WTC11 (cell line): ENCODE measurements around the gene EEIG1. TPM values are rescaled to one million over a fixed set of nuclear protein-coding genes. Genes with fewer than 3 reads are reported as not detected.

Experiments used
- ATAC-seq: fragments of 200-7000 bp; cut with Tn5 transposase; 2 replicates; pipeline ENCODE4 v1.10.0; 2021; ENCODE audit warnings: mild to moderate bottlenecking, moderate library complexity
- CTCF ChIA-PET: fragments of 300-600 bp; sonication (Branson Sonifier 250); formaldehyde crosslinking; loops from one replicate; lab custom pipeline; 2021; ENCODE audit warnings: antibody characterized with exemption; lab: Charles Lee
- POLR2A ChIA-PET: fragments of 350-600 bp; sonication (Branson Sonifier 250); formaldehyde crosslinking; loops from one replicate; lab custom pipeline; 2021; ENCODE audit warnings: antibody characterized with exemption; lab: Charles Lee
- DNase-seq: peaks from one replicate; pipeline ENCODE4 v3.0.0; 2021; ENCODE audit warnings: low spot score
- H3K27ac Mint-ChIP-seq: 2 replicates; pipeline ENCODE4 v1.8.0; 2021; ENCODE audit warnings: mixed read lengths
- H3K27me3 Mint-ChIP-seq: 2 replicates; pipeline ENCODE4 v1.8.0; 2021; ENCODE audit warnings: low read depth, mild to moderate bottlenecking, moderate library complexity, mixed read lengths
- H3K36me3 Mint-ChIP-seq: 2 replicates; pipeline ENCODE4 v1.8.0; 2021; ENCODE audit warnings: mixed read lengths
- H3K4me1 Mint-ChIP-seq: 2 replicates; pipeline ENCODE4 v1.8.0; 2022; ENCODE audit warnings: mixed read lengths
- H3K4me3 Mint-ChIP-seq: 2 replicates; pipeline ENCODE4 v1.8.0; 2021; ENCODE audit warnings: mild to moderate bottlenecking, moderate library complexity, mixed read lengths
- H3K9me3 Mint-ChIP-seq: 2 replicates; pipeline ENCODE4 v1.8.0; 2021; ENCODE audit warnings: mixed read lengths
- AR ChIP-seq: fragments of 250-450 bp; sonication (Bioruptor Pico); IDR thresholded peaks from 2 replicates; pipeline ENCODE4 v1.9.0; 2021; ENCODE audit warnings: mild to moderate bottlenecking
- ATF1 ChIP-seq: sonication (generic); formaldehyde crosslinking; IDR thresholded peaks from 2 replicates; pipeline ENCODE4 v1.8.1; 2023; ENCODE audit warnings: mild to moderate bottlenecking, moderate library complexity, missing genetic modification reagents
- CDX4 ChIP-seq: fragments of 250-450 bp; sonication (Bioruptor Pico); IDR thresholded peaks from 2 replicates; pipeline ENCODE4 v1.9.0; 2021; ENCODE audit warnings: moderate library complexity, mild to moderate bottlenecking, inconsistent platforms, borderline replicate concordance
- CTCF ChIP-seq: fragments of 200-600 bp; IDR thresholded peaks from 2 replicates; pipeline ENCODE4 v1.8.0; 2022; ENCODE audit warnings: antibody characterized with exemption
- EMX1 ChIP-seq: fragments of 250-450 bp; sonication (Bioruptor Pico); IDR thresholded peaks from 2 replicates; pipeline ENCODE4 v1.8.0; 2021; ENCODE audit warnings: mild to moderate bottlenecking
- ERG ChIP-seq: fragments of 250-450 bp; sonication (Bioruptor Pico); IDR thresholded peaks from 2 replicates; pipeline ENCODE4 v1.8.0; 2021; ENCODE audit warnings: mild to moderate bottlenecking
- NFATC4 ChIP-seq: fragments of 250-450 bp; sonication (Bioruptor Pico); IDR thresholded peaks from 2 replicates; pipeline ENCODE4 v1.9.0; 2021; ENCODE audit warnings: mild to moderate bottlenecking
- TCF7 ChIP-seq: sonication (generic); formaldehyde crosslinking; IDR thresholded peaks from 2 replicates; pipeline ENCODE4 v1.8.0; 2022; ENCODE audit warnings: mild to moderate bottlenecking, low read depth, missing genetic modification reagents, moderate library complexity
- ZNF138 ChIP-seq: sonication (generic); formaldehyde crosslinking; conservative IDR thresholded peaks from 2 replicates; pipeline ENCODE4 v1.8.1; 2022; ENCODE audit warnings: mild to moderate bottlenecking, moderate library complexity, missing genetic modification reagents
- ZNF232 ChIP-seq: sonication (generic); formaldehyde crosslinking; IDR thresholded peaks from 2 replicates; pipeline ENCODE4 v1.8.0; 2022; ENCODE audit warnings: mild to moderate bottlenecking, missing genetic modification reagents
- ZNF281 ChIP-seq: sonication (generic); formaldehyde crosslinking; IDR thresholded peaks from 2 replicates; pipeline ENCODE4 v1.8.0; 2023; ENCODE audit warnings: mild to moderate bottlenecking, missing genetic modification reagents
- ZNF423 ChIP-seq: fragments of 250-450 bp; sonication (Bioruptor Pico); IDR thresholded peaks from 2 replicates; pipeline ENCODE4 v2.1.2; 2022; ENCODE audit warnings: mild to moderate bottlenecking, moderate library complexity
- total RNA-seq: library from RNA; stranded (reverse); gene quantifications from 3 replicates; pipeline ENCODE4 v1.2.3, GENCODE V29; 2021
- TF ChIP-seq, protein P1 (sequence below): sonication (generic); formaldehyde crosslinking; IDR thresholded peaks from 2 replicates; pipeline ENCODE4 v1.8.1; 2022; ENCODE audit warnings: mild to moderate bottlenecking, moderate library complexity, missing genetic modification reagents
- TF ChIP-seq, protein P2 (sequence below): sonication (generic); formaldehyde crosslinking; IDR thresholded peaks from 2 replicates; pipeline ENCODE4 v1.8.1; 2023; ENCODE audit warnings: mild to moderate bottlenecking, missing genetic modification reagents, moderate library complexity
- TF ChIP-seq, protein P3 (sequence below): sonication (generic); formaldehyde crosslinking; IDR thresholded peaks from 2 replicates; pipeline ENCODE4 v1.8.1; 2022; ENCODE audit warnings: missing genetic modification reagents, borderline replicate concordance
- TF ChIP-seq, protein P4 (sequence below): sonication (generic); formaldehyde crosslinking; IDR thresholded peaks from 2 replicates; pipeline ENCODE4 v1.8.1; 2022; ENCODE audit warnings: mild to moderate bottlenecking, missing genetic modification reagents, moderate library complexity, borderline replicate concordance
- TF ChIP-seq, protein P5 (sequence below): sonication (generic); formaldehyde crosslinking; IDR thresholded peaks from 2 replicates; pipeline ENCODE4 v1.8.1; 2022; ENCODE audit warnings: low read depth, mild to moderate bottlenecking, moderate library complexity, missing genetic modification reagents, borderline replicate concordance

EEIG1 gene
- total RNA-seq, 1 experiment from 2014 or later: 66.4 TPM

DNA sequence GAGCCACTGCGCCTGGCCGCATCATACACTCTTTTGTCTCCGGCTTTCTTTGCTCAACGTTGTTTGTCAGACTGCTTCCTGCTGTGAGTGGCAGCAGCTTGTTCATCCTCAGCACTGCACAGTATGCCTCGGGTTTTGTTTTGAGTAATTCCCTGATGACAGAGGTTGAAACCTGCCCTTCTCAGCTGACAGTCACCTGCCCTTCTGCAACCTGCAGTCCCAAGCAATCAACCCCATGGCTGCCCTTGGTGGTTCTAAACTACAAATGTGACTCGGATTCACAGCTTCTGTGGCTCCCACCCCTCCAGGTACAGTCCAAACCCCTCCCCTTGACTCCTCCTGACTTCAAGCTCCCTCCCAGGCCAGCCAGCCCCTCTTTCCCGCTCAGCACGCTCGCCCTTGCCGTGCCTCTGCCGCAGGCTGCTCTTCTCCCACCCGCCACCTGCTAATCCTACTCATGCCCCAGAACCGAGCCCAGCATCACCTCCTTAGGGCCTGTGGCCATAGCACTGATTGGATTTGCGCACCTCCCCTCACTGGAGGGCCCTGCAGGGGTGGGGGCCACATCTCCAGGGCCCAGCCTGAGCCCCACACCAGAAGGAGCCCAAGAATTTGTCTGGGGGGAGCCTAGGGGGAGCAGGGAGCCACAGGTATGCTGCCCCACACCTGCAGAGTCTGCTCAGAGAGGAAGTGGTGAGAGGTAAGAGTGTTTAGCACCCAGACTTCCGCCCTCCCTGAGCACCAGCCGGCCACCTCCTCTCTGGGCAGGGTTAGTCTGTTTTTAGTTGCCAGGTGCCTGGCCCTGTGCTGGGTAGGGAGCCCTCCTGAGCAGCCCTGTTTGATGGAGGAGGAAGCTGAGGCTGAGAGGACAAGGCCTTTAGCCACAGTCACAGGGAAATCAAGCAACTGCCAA lies 10.1 kb downstream of the EEIG1 start:
- Mint-ChIP-seq H3K4me3 (no peak overlapping the region), H3K9me3 (no peaks in the 10 kb centered on the region), H3K4me1 (peaks cover 78% of the 10 kb centered on the region), H3K27me3 (no peaks in the 10 kb centered on the region), H3K36me3 (no peaks in the 10 kb centered on the region; the same call in 1 of the 2 replicates), H3K27ac (peak overlapping the region; percentile 90)
- ChIA-PET POLR2A (no interaction called here), CTCF (interaction anchor here (0.7 to 14.8 kb wide), 8 partner anchors 8 to 154 kb away, joined by 3 to 156 read pairs (median 6); no protein-coding TSS in a partner anchor)
- ATAC-seq (peak; percentile 15), DNase-seq (no peak)
- TF ChIP-seq ATF1 (CRISPR knock-in tag) (no peak), EMX1 (CRISPR knock-in tag) (no peak), ERG (no peak), TCF7 (no peak), ZNF232 (CRISPR knock-in tag) (no peak), ZNF423 (CRISPR knock-in tag) (no peak), NFATC4 (no peak), ZNF281 (no peak), AR (no peak), CTCF (no peak), CDX4 (CRISPR knock-in tag) (no peak), ZNF138 (CRISPR knock-in tag) (no peak)
- TF ChIP-seq, protein P1, sequence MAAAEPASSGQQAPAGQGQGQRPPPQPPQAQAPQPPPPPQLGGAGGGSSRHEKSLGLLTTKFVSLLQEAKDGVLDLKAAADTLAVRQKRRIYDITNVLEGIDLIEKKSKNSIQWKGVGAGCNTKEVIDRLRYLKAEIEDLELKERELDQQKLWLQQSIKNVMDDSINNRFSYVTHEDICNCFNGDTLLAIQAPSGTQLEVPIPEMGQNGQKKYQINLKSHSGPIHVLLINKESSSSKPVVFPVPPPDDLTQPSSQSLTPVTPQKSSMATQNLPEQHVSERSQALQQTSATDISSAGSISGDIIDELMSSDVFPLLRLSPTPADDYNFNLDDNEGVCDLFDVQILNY (CRISPR knock-in tag): no peak
- TF ChIP-seq, protein P2, sequence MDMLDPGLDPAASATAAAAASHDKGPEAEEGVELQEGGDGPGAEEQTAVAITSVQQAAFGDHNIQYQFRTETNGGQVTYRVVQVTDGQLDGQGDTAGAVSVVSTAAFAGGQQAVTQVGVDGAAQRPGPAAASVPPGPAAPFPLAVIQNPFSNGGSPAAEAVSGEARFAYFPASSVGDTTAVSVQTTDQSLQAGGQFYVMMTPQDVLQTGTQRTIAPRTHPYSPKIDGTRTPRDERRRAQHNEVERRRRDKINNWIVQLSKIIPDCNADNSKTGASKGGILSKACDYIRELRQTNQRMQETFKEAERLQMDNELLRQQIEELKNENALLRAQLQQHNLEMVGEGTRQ (CRISPR knock-in tag): no peak
- TF ChIP-seq, protein P3, sequence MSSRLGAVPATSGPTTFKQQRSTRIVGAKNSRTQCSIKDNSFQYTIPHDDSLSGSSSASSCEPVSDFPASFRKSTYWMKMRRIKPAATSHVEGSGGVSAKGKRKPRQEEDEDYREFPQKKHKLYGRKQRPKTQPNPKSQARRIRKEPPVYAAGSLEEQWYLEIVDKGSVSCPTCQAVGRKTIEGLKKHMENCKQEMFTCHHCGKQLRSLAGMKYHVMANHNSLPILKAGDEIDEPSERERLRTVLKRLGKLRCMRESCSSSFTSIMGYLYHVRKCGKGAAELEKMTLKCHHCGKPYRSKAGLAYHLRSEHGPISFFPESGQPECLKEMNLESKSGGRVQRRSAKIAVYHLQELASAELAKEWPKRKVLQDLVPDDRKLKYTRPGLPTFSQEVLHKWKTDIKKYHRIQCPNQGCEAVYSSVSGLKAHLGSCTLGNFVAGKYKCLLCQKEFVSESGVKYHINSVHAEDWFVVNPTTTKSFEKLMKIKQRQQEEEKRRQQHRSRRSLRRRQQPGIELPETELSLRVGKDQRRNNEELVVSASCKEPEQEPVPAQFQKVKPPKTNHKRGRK: no peak
- TF ChIP-seq, protein P4, sequence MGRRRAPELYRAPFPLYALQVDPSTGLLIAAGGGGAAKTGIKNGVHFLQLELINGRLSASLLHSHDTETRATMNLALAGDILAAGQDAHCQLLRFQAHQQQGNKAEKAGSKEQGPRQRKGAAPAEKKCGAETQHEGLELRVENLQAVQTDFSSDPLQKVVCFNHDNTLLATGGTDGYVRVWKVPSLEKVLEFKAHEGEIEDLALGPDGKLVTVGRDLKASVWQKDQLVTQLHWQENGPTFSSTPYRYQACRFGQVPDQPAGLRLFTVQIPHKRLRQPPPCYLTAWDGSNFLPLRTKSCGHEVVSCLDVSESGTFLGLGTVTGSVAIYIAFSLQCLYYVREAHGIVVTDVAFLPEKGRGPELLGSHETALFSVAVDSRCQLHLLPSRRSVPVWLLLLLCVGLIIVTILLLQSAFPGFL: no peak
- TF ChIP-seq, protein P5, sequence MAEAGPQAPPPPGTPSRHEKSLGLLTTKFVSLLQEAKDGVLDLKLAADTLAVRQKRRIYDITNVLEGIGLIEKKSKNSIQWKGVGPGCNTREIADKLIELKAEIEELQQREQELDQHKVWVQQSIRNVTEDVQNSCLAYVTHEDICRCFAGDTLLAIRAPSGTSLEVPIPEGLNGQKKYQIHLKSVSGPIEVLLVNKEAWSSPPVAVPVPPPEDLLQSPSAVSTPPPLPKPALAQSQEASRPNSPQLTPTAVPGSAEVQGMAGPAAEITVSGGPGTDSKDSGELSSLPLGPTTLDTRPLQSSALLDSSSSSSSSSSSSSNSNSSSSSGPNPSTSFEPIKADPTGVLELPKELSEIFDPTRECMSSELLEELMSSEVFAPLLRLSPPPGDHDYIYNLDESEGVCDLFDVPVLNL (CRISPR knock-in tag): no peak
